ENCODE data around the gene B3GALT5.
A peak's percentile ranks its signal among the peaks of the same experiment; 100 is the strongest.

Gene B3GALT5

GRCh38 chr21:39712976-39713375 is 100.2 kb downstream of the B3GALT5 start:
- TF ChIP-seq CTCF (IDR thresholded peaks at IDR 0.05; ENCODE audit: low read depth, low read length, missing control alignments), result peak; percentile 4
- no peak for DNase-seq (ENCODE audit: extremely low read depth, low read depth)
- no peak overlapping the region for H3K4me3 ChIP-seq (replicated peaks; ENCODE audit: low read depth, low read length)

GRCh38 chr21:39713905-39714304 is 101.2 kb downstream of the B3GALT5 start:
- DNase-seq (ENCODE audit: extremely low read depth, low read depth), result no peak
- TF ChIP-seq CTCF (IDR thresholded peaks at IDR 0.05; ENCODE audit: low read depth, low read length, missing control alignments), result no peak
- no peak overlapping the region for H3K4me3 ChIP-seq (replicated peaks; ENCODE audit: low read depth, low read length)

- no peak for TF ChIP-seq CTCF (IDR thresholded peaks at IDR 0.05; ENCODE audit: low read depth, low read length, missing control alignments)
- DNase-seq (ENCODE audit: extremely low read depth, low read depth), result no peak
- H3K4me3 ChIP-seq (replicated peaks; ENCODE audit: low read depth, low read length), result no peak overlapping the region
Measured at GRCh38 chr21:39714331-39714730, 101.6 kb downstream of the B3GALT5 start.

- H3K4me3 ChIP-seq (replicated peaks; ENCODE audit: low read depth, low read length), result no peak overlapping the region
- no peak for DNase-seq (ENCODE audit: extremely low read depth, low read depth)
- TF ChIP-seq CTCF (IDR thresholded peaks at IDR 0.05; ENCODE audit: low read depth, low read length, missing control alignments), result peak; percentile 48
Measured at GRCh38 chr21:39715804-39716397, 103.2 kb downstream of the B3GALT5 start.

GRCh38 chr21:39720126-39720778 is 107.5 kb downstream of the B3GALT5 start:
- TF ChIP-seq CTCF (IDR thresholded peaks at IDR 0.05; ENCODE audit: low read depth, low read length, missing control alignments), result no peak
- H3K4me3 ChIP-seq (replicated peaks; ENCODE audit: low read depth, low read length), result no peak overlapping the region
- DNase-seq (ENCODE audit: extremely low read depth, low read depth), result no peak

- no peak overlapping the region for H3K4me3 ChIP-seq (replicated peaks; ENCODE audit: low read depth, low read length)
- DNase-seq (ENCODE audit: extremely low read depth, low read depth), result no peak
Measured at GRCh38 chr21:39721885-39722284, 109.1 kb downstream of the B3GALT5 start.

More at GRCh38 chr21:39721885-39722284, 109.1 kb downstream of the B3GALT5 start:
- TF ChIP-seq CTCF (IDR thresholded peaks at IDR 0.05; ENCODE audit: low read depth, low read length, missing control alignments), result no peak
